Muscle layer of duodenum (tissue), 2 donors: ENCODE data around the gene MAP1LC3B.
A peak's percentile ranks its signal among the peaks of the same experiment; 100 is the strongest.

ENCODE experiments used
- H3K27ac ChIP-seq: one replicate; pipeline ENCODE4 v1.7.0; 2013; ENCODE audit warnings: mild to moderate bottlenecking, low read length
- H3K27me3 ChIP-seq: one replicate; pipeline ENCODE4 v1.7.0; 2013; ENCODE audit warnings: low read depth, mild to moderate bottlenecking, control low read depth, low read length
- H3K36me3 ChIP-seq, 2 donors: one replicate each; pipeline ENCODE4 v1.7.0; 2013; ENCODE audit warnings: low read length in 2 of 2, control low read depth in 1 of 2, mild to moderate bottlenecking in 1 of 2; ENCODE audit not compliant: insufficient read depth in 2 of 2, control insufficient read depth in 1 of 2
- H3K4me1 ChIP-seq, 2 donors: one replicate each; pipeline ENCODE4 v1.7.0; 2013; ENCODE audit warnings: low read length in 2 of 2, mild to moderate bottlenecking in 2 of 2, control low read depth in 1 of 2, moderate library complexity in 1 of 2; ENCODE audit not compliant: insufficient read depth in 2 of 2, control insufficient read depth in 1 of 2
- H3K4me3 ChIP-seq, 2 donors: one replicate each; pipeline ENCODE4 v1.7.0; 2013; ENCODE audit warnings: low read length in 2 of 2, low read depth in 1 of 2, mild to moderate bottlenecking in 1 of 2
- H3K9me3 ChIP-seq, 2 donors: one replicate each; pipeline ENCODE4 v1.7.0; 2013; ENCODE audit warnings: low read length in 2 of 2, control low read depth in 1 of 2, mild to moderate bottlenecking in 1 of 2; ENCODE audit not compliant: control insufficient read depth in 1 of 2
- donor health status: healthy.

The MAP1LC3B gene

DNA sequence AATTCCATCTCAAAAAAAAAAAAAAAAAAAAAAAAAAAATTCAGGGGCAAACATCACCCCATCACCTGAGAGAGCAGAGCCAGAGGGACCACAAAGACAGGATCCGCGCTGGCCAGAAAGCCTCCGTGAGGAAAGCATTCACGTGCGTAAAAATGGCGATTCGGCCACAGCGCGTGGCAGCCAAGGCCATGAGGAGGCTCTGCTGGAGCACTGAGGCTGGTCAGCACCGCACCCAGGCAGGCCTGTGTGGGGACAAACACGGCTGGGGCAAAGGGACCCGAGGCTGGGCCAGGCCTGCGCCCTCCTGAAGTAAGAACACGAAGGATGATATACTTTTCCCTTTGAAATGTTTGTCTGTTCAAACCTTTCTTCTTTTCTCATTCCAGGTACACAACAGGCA is 45.2 kb downstream of the MAP1LC3B start:
- no peaks in the 10 kb centered on the region for H3K27me3 ChIP-seq
- peaks cover 0 to 24% of the 10 kb centered on the region in 2 donors for H3K4me1 ChIP-seq
- H3K4me3 ChIP-seq: no peak overlapping the region
- H3K27ac ChIP-seq: no peak overlapping the region
- H3K9me3 ChIP-seq: no peaks in the 10 kb centered on the region
- H3K36me3 ChIP-seq: no peaks in the 10 kb centered on the region

DNA sequence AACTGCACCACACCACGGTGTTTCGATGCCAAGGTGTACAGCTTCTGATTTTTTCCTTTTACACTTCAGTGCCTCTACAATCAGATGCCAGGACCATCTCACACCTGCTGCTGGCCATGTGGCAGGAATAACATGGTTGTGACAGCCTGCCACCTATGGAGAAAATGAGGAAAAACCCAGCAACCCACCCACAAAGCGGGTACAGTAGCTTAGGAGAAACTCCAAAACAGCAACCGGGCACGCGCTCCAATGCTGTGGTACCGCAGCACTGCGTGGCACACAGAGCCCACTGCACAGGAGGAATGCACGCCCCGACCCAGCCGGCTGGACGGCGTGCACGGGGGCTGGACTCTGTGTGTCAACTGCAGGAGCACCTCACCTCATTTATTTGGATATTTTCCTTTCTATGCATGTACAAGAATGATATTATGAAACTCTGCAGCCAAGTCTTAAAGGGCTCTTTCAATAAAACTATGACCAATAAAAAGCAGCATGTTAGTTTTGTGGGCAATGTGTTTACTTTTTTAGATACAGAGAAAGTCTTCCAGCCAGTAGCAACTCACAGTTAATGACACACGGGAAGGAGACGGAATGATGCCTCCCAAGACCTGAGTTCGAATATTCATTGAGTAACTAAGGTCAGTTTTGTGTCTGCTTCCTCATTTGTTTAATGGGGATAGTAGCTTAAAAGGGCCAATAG is 45.9 kb downstream of the MAP1LC3B start:
- Histone ChIP-seq H3K36me3 (no peaks in the 10 kb centered on the region), H3K27ac (no peak overlapping the region), H3K27me3 (no peaks in the 10 kb centered on the region), H3K4me1 (peaks cover 0 to 24% of the 10 kb centered on the region in 2 donors), H3K4me3 (no peak overlapping the region), H3K9me3 (no peaks in the 10 kb centered on the region)

DNA sequence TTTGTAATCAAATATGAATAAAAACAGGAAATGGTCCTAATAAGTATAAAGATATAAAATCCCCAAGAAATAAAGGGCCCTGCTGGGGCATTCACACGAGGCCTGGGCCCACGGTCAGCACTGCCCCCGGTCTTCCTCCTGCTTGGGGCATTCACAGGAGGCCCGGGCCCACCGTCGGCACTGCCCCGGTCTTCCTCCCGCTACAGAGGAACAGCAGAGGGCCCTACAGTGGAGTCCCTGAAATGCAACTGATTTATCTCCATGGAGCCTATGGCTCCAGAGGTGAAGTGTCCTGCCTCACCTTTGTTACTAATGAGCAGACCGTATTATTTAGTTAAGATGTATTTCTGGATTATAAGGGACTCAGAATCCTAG is 46.5 kb downstream of the MAP1LC3B start:
- Histone ChIP-seq H3K4me1 (peaks cover 0 to 24% of the 10 kb centered on the region in 2 donors), H3K4me3 (no peak overlapping the region), H3K9me3 (no peaks in the 10 kb centered on the region), H3K36me3 (no peaks in the 10 kb centered on the region), H3K27ac (no peak overlapping the region), H3K27me3 (no peaks in the 10 kb centered on the region)

DNA sequence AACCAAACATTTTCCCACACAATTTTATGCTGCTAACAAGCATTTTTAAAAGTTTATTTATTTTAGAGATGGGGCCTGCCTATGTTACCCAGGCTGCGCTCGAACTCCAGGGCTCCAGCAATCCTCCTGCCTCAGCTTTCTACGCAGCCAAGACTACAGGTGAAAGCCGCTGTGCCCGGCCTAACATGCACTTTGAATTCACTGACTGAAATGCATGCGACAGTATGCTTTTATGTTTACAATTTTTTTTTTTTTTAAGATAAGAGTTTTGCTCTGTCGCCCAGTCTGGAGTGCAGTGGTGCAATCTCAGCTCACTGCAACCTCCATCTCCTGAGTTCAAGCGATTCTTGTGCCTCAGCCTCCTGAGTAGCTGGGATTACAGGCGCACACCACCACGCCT is 47.8 kb downstream of the MAP1LC3B start:
- no peaks in the 10 kb centered on the region for H3K9me3 ChIP-seq
- no peak overlapping the region for H3K4me3 ChIP-seq
- H3K27me3 ChIP-seq: no peaks in the 10 kb centered on the region
- no peak overlapping the region for H3K27ac ChIP-seq
- H3K36me3 ChIP-seq: peaks cover 0 to 6% of the 10 kb centered on the region in 2 donors
- peaks cover 0 to 23% of the 10 kb centered on the region in 2 donors for H3K4me1 ChIP-seq

DNA sequence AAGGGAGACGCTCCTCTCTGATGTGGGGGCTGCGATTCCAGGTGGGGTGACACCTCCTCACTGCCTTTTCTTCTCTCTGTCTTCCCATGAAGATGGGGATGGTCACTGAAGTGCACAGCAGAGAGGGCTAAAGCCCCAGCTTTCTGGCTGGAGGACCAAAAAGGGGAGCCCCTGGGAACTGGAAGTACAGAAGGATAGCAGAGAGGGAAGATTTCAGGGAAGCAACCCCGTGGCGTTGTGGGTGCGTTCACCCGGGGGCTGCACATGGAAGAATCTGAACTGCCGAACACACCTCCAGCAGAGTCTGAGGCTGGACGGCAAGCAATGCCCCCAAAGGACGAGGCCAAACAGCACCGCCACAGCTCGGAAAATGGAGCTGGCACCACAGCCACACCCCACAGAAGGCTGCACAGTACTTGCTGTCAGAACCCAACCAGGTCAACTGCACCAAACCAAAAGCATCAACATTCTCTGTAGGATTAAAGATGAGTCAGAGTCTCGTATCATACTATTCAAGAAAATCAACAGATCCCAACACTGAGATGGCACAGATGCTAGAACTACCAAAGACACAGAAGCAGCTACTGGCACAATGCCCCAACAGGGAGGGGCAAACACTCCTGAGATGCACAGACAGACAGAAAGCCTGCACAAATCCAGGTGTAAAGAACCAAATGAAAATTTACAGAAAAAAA is 49.9 kb downstream of the MAP1LC3B start:
- Histone ChIP-seq H3K4me3 (no peak overlapping the region), H3K27ac (no peak overlapping the region), H3K9me3 (no peaks in the 10 kb centered on the region), H3K4me1 (peaks cover 0 to 5% of the 10 kb centered on the region in 2 donors), H3K36me3 (peaks cover 0 to 8% of the 10 kb centered on the region in 2 donors), H3K27me3 (no peaks in the 10 kb centered on the region)

DNA sequence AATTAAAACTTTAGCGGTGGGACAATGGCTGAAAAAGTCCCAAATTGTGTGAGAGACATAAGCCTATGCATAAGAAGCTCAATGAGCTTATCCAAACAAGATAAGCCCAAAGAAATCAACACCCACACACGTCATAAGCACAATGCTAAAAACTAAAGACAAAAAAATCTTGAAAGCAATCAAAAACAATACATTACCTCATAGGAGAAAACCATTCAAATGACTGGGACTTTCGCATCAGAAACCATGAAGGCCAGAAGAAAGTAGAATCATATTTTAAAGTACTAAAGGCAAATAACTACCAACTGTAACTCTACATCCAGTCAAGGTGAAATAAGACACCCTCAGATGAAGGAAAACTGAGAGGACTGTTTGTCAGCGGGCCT is 50.4 kb downstream of the MAP1LC3B start:
- no peaks in the 10 kb centered on the region for H3K9me3 ChIP-seq
- no peak overlapping the region for H3K27ac ChIP-seq
- H3K4me1 ChIP-seq: peaks cover 0 to 8% of the 10 kb centered on the region in 2 donors
- H3K36me3 ChIP-seq: peaks cover 0 to 13% of the 10 kb centered on the region in 2 donors
- no peak overlapping the region for H3K4me3 ChIP-seq
- no peaks in the 10 kb centered on the region for H3K27me3 ChIP-seq

DNA sequence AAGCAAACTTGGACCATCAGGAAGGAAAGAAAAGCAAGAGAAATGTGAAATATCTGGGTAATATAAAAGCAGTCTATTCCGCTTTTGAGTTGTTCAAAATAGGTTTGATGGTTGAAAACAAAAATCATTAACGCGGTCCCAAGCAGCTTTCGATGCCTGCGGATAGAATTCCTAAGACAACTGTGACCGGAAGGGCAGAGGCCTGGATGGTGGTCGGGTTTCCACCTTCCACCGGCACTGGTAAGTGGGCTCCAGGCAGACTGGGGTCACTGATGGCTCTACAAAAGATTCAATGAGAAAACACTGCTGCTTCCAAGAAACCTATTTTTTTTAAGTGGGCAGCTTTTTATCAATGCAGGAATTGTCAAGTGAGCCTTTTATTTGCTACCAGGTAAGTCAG is 50.9 kb downstream of the MAP1LC3B start:
- Histone ChIP-seq H3K4me1 (peaks cover 0 to 10% of the 10 kb centered on the region in 2 donors), H3K4me3 (no peak overlapping the region), H3K27ac (no peak overlapping the region), H3K9me3 (no peaks in the 10 kb centered on the region), H3K27me3 (no peaks in the 10 kb centered on the region), H3K36me3 (peaks cover 0 to 13% of the 10 kb centered on the region in 2 donors)

DNA sequence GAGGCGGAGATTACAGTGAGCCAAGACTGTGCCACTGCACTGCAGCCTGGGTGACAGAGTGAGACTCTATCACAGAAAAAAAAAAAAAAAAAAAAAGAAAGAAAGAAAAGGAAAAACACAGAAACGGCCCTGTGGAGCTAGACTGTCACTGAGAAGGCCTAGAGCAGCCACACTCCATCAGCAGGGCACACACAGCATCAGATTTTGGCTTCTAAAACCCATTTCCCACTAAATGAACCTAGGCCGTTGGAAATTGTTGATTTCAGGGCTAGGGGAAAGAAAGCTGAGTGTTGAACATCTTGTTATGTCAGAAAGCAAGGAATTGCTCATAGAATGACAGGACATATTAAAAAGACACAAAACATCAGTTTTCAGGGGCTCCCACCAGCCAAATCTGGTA is 51.8 kb downstream of the MAP1LC3B start:
- H3K27me3 ChIP-seq: no peaks in the 10 kb centered on the region
- peaks cover 0 to 17% of the 10 kb centered on the region in 2 donors for H3K36me3 ChIP-seq
- no peak overlapping the region for H3K27ac ChIP-seq
- no peaks in the 10 kb centered on the region for H3K9me3 ChIP-seq
- H3K4me3 ChIP-seq: no peak overlapping the region
- H3K4me1 ChIP-seq: peaks cover 0 to 7% of the 10 kb centered on the region in 2 donors

DNA sequence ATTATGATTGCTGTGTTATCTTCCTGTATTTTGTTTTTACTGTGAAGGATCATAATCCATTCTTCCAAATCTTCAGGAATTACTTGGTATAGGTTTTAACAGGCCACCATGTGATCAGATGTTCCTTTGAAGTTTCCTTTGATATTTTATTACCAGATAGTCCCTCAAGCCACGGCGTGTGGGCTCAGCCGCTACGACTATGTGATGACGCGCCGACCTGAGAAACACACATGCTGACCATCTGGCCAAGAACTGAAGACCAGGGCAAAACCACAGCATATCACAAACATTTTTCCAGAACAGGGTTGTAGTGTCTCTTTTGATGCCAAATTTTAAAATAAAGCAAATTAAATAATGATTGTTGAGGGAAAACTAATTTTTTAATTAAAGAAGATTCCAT is 53.4 kb downstream of the MAP1LC3B start:
- no peak overlapping the region for H3K4me3 ChIP-seq
- peaks cover 0 to 7% of the 10 kb centered on the region in 2 donors for H3K4me1 ChIP-seq
- peaks cover 2 to 17% of the 10 kb centered on the region in 2 donors for H3K36me3 ChIP-seq
- no peak overlapping the region for H3K27ac ChIP-seq
- no peaks in the 10 kb centered on the region for H3K27me3 ChIP-seq
- H3K9me3 ChIP-seq: no peaks in the 10 kb centered on the region

DNA sequence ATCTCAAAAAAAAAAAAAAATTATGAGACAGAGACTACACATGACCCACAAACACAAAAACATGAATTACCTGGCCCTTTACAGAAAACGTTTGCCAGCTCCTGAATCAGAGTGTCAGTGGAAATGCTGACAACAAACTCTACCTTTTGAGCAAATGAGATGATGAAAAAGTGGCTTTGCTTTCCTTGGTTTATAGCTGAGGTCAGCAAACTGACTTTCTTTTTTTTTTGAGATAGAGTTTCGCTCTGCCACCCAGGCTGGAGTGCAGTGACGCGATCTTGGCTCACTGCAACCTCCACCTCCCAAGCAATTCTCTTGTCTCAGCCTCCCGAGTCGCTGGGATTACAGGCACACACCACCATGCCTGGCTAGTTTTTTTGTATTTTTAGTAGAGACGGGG is 54.3 kb downstream of the MAP1LC3B start:
- H3K9me3 ChIP-seq: no peaks in the 10 kb centered on the region
- H3K4me1 ChIP-seq: peaks cover 0 to 7% of the 10 kb centered on the region in 2 donors
- peak overlapping the region; percentile 92 for H3K27ac ChIP-seq
- H3K36me3 ChIP-seq: peaks cover 5 to 19% of the 10 kb centered on the region in 2 donors
- H3K4me3 ChIP-seq: no peak overlapping the region
- no peaks in the 10 kb centered on the region for H3K27me3 ChIP-seq

DNA sequence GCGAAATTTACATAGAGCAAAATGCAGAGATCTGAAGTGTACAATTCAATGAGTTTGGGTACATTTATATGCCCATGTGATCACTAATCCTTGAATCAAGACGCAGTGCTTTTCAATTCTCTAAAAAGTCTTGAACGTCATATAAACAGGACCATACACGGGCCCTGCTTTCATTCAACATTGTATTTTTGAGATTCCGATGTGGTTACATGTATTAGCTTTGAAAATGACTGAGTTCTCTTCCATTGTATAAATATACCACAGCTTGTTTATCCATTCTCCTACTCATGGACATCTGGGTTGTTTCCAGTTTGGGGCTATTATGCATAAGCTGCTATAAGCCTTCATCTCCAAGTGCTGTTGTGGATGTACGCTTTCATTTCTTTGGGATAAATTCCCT is 55.2 kb downstream of the MAP1LC3B start:
- Histone ChIP-seq H3K27me3 (no peaks in the 10 kb centered on the region), H3K27ac (peak overlapping the region; percentile 92), H3K4me3 (no peak overlapping the region), H3K9me3 (no peaks in the 10 kb centered on the region), H3K4me1 (peaks cover 0 to 7% of the 10 kb centered on the region in 2 donors), H3K36me3 (peaks cover 13 to 27% of the 10 kb centered on the region in 2 donors)
